SU-DHL-6 (cell line): ENCODE measurements around the gene TPST2.

Experiments used
- EZH2phosphoT487 ChIP-seq: fragments of 200-600 bp; sonication (generic), shearing (Covaris generic); conservative IDR thresholded peaks from 2 replicates; pipeline ENCODE4 v1.6.1; 2018; ENCODE audit warnings: mild to moderate bottlenecking, antibody characterized with exemption, low read length, moderate library complexity, mixed read lengths
- TF ChIP-seq, protein P1 (sequence below): fragments of 200-600 bp; sonication (generic); IDR thresholded peaks from one replicate; pipeline ENCODE4 v1.5.1; 2017; ENCODE audit warnings: antibody characterized with exemption, mild to moderate bottlenecking, low read length, moderate library complexity; ENCODE audit not compliant: insufficient read depth, poor library complexity, severe bottlenecking

DNA sequence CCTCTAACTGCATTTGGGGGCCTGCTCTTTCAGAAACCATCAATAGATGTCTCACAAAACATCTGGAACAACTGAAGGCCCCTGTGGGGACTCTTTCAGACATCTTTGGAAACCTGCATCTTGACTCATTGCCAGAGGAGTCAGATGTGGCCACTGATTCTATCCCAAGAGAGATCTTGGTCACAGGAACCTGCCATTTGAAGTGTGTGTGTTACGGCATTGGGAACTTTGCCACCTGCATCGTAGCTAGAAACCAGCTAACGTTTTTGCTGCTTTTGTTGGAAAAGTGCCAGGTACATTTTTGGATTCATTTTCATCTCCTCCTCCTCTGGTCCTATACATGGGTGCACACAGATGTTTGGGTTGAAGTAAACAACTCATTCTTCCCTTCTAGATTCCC lies 101.9 kb downstream of the TPST2 start:
- no peak for TF ChIP-seq EZH2phosphoT487
- TF ChIP-seq, protein P1, sequence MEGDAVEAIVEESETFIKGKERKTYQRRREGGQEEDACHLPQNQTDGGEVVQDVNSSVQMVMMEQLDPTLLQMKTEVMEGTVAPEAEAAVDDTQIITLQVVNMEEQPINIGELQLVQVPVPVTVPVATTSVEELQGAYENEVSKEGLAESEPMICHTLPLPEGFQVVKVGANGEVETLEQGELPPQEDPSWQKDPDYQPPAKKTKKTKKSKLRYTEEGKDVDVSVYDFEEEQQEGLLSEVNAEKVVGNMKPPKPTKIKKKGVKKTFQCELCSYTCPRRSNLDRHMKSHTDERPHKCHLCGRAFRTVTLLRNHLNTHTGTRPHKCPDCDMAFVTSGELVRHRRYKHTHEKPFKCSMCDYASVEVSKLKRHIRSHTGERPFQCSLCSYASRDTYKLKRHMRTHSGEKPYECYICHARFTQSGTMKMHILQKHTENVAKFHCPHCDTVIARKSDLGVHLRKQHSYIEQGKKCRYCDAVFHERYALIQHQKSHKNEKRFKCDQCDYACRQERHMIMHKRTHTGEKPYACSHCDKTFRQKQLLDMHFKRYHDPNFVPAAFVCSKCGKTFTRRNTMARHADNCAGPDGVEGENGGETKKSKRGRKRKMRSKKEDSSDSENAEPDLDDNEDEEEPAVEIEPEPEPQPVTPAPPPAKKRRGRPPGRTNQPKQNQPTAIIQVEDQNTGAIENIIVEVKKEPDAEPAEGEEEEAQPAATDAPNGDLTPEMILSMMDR: no peak
